ENCODE results near the gene AACS.
A peak's percentile ranks its signal among the peaks of the same experiment; 100 is the strongest.

AACS gene

DNA sequence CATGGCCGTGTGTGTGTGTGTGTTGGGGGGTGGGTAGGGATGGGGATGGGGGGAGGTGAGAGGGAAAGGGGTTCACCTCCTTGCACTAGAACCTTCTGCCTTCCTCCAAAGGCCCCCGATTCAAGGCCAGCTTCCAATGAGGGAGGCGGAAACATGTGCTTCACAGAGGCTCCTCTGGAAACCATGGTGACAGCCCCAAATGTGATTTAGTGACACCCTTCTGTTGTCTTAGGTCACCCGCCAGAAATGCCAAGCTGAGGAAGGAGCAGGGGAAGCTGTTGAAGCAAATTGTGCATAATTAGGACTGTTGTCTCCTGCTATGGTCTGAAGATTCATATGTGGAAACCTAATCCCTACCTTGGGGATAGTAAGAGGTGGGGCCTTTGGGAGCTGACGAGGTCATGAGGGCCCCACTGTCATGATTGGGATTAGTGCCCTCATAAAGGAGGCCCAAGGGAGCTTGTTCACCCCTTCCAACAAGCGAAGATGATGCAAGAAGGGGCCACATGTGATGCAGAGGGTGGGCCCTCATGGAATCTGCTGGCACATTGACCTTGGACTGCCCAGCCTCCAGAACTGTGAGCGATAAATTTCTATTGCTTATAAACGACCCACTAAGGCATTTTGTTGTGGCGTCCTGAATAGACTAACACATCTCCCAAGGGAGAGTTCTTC, 95.2 kb downstream of the AACS start:
- no peak for DNase-seq

DNA sequence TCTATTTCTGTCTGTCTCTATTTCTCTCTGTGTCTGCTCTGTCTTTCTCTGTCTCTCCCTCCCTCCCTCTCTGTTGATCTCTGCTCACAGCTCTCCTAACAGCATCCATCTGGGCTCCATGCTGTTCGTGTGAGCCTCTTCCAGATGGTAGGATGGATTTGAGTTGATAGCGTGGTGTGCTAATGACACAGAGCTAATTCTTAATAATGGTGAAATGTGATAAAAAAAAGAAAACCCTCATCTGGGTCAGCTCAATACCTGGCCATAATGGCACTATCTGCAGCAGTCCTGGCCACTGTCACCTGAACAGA, 96.4 kb downstream of the AACS start:
- no peak for DNase-seq

DNA sequence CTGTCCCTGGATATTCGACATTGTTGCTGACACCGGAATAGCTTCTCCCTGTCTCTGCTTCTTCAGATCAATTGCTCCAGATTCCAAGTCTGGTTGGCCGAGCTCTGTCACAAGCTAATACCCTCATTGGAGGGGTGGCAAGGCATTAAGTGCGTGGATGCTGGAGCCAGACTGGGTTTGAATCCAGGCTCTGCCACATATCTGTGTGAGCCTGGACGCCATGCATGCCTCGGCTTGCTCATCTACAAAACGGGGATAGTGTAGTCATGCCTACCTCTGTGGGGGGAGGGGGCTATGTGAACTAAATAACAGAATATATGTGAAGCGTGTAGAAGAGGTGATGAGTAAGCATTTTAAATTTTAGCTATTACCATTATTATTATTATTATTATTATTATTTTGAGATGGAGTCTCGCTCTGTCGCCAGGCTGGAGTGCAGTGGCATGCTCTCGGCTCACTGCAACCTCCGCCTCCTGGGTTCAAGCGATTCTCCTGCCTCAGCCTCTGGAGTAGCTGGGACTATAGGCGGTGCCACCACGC, 97.3 kb downstream of the AACS start:
- no peak for DNase-seq

DNA sequence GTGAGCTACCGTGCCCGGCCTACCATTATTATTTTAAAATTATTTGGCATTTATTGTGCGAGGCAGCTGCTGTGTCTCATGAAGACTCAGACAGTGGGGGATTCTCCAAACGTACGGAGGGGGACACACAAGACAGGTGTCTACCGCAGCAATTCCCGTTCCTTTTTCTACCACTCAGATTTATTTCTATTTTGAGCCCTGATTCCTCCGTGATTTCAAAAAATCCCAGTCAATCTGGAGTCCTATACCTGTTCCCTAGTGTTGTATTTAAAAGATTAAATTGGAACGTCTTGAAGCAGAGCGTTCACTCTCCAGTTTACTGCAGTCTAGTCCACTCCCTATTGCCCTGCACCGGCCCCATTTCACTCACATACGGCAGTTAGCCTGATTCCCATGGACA, 97.9 kb downstream of the AACS start:
- no peak for DNase-seq

DNA sequence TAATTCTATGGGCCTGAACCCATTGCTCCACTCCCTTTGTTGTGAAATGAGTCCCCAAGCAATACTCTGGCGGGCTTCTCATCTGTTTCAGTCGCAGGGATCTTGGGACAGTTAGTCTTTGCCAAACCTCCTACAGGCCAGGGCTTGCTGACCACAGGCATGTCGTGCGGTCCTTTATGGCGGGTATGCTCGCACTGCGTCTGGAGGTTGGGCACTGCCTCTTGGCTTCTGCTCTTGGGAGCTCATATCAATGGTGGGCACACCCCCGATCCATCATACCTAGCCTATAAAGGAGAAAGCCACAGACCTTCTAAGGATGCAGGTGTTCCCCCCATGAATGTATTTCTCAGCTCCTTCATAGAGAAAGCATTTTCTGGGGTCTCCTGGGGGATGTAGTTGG, 99.3 kb downstream of the AACS start:
- no peak for DNase-seq

DNA sequence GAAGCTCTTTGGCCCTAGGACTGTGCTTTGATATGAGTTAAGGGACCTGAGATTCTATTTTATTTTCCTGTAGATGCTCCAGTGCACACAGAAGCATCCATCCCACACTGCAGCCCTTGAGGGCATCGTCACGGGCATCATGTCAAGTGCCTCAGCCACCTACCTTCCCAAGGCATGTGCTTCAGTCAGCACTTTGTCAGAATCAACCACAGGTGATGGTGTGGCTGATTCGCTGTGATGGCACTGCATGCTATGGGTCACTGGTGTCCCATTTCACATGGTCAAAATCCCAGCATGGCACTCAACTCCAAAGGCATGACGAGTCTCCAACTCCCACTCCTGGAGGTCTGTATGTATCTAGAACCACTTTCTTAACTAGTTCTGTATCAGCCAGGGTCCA, 100.8 kb downstream of the AACS start:
- no peak for DNase-seq

DNA sequence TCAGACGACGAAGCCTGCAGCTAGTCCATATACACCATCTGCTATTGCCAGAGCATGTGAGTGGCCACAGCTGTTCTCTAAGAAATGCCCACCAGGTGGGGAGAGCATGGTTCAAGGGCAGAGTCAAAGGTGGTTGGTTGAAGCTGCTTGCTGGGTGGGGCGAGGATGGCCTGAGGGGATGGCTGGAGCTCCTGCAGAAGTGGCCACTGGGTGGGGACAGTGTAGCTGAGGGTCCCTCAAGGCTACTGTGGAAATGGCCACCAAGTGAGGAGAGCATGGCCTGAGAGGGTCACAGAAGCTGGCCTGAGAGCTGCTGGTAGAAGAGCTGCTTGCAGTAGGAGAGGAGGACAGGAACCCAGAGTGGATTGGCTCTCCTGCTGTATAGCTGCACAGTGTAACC, 102.4 kb downstream of the AACS start:
- no peak for DNase-seq

DNA sequence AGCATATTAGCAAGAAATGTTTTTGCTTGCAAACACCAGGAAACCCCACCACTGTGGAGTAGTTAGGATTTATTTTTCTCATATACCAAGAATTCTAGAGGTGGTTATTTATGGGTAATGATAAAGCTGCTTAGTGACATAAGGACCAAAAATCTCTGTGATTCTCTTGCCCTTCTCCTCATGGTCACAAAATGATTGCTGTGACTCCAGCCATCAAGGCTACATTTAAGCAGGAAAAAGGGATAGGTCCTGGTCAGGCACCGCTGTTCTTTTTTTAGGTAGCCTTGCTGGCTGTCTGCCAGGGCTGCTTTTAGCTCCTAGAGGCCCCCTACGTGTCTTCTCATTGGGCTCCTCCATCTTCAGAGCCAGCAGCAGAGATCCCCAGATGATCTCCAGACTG, 104.2 kb downstream of the AACS start:
- no peak for DNase-seq

DNA sequence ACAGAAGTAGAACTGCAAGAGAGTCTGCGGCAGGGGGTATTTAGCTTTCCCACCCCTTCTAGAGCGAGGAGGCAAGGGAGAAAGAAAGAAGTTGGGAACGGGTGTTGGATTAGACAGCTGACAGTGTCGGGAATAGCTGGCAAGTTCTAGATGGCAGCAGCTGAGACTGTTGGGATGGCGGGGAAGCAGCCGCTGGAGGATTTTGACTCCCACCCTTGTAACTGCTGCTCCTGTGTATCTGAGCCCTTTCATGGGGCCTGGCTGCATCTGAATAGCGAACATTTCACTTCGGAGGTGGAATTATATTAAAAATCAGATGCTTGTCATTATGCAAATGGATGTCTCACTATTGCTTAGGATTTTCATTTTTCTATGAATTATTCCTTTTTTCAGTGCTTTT, 104.6 kb downstream of the AACS start:
- DNase-seq, result no peak

DNA sequence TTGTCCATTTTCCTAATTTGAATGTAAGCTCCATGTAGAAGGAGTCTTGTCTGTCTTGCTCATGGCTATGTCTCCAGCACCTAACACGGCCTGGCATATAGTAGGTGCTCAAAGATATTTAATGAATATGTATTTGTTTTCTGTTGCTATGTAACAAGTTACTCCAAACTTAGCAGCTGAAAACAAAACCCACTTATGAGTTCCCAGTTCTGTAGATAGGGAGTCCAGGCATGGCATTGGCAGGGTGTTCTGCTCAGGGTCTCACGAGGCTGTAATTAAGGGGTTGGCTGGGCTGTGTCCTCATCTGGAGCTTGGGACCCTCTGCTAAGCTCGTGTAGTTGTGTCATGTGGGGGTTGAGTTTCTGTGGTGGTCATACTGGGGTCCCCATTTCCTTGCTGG, 106.0 kb downstream of the AACS start:
- no peak for DNase-seq

DNA sequence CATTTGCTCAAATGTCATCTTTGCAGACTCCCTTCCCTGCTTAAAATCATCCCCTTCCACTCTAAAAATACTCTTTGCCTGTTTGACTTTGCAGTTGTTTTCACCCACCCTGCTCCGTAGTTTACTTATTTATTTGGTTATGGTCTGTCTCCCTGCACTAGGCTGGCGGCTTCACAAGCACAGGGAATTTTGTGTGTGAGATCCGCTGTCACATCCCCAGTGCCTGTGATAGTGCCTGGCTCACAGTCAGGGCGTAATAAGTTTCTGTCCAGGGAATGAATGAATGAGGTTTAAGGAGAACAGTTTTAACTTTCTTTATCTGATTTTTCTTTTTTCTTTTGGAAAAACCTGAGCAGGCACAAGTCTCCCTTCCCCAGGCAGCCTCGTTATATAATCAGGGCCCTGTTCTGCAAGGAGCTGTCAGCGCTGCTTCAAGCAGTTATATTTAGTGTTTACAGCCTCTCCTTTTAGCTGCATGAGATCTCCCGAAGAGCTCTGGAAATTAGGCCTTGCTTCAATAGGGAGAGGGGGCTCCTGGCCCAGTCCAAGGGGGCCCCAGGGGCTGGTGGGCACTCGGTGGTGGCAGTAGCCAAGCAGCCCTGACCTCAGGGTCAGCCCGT, 107.1 kb downstream of the AACS start:
- DNase-seq, result no peak

DNA sequence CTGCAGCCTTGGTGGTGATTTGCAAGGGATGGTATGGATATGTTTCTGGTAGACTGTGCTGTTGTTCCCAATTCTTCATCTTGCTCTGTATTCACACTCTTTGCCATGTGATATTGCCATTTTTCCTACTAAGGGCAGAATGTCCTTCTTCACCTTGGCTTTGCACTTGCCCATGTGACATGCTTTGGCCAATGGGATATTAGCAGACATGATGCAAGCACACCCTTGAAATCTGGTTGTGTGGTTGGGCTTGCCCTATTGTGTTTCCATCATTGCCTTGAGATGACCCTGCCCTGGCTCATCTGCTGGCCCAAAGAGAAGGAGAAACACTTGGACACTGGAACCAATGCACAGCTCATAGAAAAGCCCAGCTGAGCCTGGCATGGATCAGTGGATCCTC, 110.3 kb downstream of the AACS start:
- no peak for DNase-seq

DNA sequence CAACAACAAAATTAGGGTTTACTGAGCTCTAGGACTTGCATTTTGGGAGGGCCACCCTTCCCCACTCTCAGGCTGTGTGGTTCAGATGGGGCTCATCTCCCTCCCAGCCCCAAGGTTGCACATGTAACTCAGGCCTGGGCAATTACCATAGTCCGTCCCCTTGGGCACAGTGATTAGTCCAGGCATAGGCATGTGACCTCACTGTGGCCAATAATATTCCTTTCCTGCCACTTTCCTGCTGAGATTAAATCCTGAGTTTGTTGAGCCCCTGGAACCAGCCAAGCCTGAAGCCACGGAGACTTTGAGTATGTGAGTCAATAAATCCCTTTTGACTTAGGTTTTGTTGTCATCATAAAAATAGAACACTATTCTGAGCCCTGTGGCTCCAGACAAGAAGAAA, 113.0 kb downstream of the AACS start:
- no peak for DNase-seq

DNA sequence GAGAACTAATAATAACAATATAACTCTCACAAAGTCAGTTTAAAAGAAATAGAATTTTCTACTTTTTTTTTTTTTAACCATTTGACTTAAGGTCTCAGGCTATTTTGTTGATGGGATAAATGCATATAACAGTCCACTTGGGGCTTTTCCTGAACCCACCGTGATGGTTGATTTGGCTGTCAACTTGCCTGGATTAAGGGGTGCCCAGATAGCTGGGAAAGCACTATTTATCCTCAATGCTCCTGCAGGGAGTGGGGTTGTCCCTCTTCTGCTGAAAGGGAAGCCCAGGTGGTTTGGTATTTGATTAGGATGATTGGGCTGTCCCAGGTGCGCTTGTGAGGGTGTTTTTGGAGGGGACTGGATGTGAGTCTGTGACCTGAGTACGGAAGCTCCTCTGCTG, 114.9 kb downstream of the AACS start:
- no peak for DNase-seq

DNA sequence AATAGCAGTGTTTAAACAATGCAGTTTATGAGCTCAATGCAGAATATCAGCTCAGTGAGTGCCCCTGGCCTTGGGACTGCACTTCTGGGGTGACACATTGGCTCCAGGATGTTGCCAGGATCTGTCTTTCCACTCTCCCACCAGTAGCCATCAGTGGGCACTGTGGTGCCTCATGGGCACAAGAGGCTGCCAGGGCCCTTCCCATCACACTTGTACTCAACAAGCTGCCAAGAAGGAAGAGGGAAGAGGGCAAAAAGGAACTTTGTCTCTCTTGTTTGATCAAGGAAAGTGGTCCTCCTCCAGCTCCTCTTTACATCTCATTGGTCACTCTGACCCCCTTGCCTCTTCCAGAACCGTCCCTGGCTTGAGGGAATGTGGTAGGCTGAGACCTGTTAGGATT, 115.9 kb downstream of the AACS start:
- DNase-seq, result no peak

DNA sequence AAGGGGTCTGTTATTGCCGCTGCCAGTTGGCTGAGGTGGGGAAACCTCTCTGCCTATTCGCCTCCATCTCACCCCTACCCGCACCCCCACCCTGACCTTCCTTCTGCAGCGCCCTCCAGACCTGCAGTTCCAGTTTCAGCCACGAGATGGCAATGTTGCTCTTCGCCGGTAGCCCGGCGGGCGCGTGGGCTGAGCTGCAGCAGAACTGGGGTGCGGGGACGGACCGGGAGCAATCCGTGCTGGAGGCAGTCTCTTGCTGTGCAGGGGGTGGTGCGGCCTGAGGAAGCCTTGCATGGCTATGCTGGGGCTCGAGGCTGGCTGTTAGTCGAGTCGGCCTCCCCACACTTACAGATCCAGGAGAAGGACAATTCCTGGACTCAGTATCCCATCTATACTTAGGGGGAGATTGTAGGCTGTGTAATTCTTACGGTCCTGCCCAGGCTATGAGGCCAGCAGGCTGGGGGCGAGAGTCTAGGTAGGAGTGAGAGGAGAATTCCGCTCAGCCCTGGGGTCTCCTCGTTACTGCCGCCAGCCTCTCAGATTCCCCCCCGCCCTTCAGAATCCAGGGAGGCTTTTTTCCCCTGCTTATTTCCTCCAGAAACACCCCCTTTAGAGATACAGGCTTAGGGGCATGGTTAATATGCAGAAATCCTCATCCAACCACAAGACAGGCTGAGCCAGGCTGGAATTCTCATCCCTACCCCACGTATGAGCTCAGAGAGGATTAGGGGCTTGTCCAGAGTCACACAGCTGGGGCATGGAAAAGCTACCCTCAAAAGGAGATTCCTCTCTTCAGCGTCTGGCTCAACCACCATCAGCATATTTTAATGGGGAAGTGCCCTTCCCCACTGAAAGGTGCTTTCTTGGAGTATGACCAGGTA, 118.2 kb downstream of the AACS start:
- peak; percentile 20 for DNase-seq

DNA sequence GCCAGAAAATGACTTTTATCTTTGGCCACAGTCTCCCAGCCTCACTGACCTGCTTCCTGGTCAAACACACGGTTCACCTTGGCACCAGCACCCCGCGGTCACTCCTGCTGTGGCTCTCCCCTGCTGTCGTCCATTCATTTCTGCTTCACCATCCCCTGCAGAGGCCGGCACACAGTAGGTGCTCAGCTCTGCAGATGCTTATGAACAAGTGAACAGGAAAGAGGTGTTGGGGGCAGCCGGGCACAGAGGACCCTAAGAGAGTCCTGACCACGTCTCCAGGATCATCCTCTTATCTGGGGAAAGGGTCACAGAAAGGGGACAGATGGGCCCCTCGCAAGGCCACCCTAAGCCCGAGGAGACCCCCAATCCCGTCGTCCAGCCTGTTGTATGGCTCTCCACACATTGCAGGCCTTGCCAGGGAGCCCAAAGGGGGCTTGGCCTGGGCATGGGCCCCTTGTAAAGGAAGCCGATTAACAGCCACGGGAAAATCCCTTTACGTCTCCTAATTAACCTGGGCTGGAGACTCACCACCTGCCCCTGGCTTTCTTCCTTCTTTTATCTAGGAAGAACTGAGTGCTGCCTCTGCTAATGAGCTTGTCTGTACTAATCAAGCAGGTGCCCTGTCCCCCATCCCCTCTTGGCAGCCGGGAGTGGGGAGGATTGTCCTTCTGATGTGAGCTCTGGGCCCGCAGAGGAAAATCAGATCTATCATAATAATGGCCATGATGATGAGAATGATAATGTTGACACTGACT, 119.2 kb downstream of the AACS start:
- no peak for DNase-seq

DNA sequence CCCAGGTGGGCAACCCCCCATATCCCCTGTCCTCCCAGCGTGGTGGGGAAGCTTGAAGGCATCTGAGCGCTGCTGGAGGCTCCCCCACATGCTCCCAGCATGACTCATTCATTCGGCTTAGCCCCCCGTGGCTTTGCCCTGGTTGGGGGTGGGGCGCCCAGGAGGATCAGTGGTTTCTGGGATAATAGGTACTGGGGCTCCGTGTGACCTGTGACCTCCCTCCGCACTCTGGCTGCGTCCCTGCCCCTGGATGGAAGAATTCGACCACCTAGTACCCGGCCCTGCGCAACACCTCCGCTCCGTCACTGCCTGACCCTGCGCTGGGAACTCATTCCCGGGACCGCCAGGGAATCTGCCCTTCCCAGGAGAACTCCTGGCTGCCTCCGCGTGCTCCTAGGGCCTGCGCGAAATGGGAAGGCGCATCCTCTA, 120.1 kb downstream of the AACS start:
- no peak for DNase-seq

DNA sequence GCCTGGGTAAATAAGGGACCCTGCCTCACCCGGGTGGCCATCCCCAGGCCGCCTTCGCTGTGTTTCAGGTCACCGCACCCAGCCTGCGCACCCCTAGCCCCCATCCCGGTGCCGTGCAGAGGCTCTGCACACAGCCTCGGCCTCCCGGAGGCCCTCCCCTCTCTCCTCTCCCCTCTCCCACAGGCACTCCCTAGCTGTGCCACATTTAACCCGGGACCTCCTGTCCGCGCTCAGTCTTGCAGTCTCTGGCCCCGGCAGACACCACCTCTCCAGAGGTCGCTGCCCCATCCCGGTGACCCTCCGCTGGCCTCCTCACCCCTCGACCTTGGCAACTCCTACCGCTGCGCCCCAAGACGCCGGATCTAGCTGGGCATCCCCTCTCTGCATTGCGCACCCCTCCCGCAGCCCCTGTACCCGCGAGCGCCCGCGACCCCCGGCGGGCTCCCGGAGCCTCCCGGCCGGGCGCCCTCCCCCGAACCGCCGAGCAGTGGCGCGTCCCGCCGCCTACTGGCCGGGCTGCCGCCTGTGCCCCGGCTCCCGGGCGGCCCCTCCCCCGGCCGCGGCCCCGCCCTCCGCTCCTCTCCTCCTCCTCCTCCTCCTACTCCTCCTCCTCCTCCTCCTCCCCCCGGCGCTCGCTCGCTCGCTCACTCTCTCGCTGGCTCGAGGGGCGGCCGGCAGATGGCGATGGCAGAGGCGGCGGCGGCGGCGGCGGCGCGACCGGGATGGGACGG, 120.7 kb downstream of the AACS start, which contains the start of gene TMEM132B:
TMEM132B (plus strand) TSS at position 647 of the 731 bp plus-strand sequence.
- peak; percentile 17 for DNase-seq

DNA sequence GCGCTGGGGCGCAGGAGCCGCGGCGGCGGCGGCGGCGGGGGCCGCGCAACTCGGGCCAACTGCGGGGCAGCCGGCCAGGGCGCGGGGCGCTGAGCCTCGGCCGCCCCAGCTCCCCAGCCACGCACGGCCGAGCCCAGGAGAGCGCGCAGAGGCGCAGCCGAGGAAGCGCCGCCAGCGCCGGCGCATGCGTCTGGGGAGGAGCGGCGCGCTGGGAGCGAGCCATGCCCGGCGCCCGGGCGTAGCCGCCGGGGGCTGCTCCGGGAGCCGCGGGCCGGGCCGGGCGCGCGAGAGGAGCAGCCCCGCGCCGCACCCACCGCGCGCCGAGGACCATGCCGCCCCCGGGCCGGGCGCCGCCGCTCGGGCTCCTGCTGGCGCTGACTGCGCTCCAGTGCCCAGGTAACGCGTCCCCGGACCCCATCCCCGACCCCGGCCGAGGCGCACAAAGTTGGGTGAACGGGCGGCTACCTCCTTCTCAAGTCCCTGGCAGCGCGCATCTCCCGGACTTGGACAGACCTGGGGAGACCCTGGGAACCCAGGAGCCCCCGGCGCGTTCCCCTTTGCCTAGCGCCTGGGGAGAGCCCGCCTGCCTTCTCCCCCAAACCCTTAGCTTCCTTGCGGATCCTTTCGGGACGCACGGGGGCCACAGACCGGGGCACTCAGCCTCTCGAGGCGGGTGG, 121.4 kb downstream of the AACS start:
- no peak for DNase-seq

DNA sequence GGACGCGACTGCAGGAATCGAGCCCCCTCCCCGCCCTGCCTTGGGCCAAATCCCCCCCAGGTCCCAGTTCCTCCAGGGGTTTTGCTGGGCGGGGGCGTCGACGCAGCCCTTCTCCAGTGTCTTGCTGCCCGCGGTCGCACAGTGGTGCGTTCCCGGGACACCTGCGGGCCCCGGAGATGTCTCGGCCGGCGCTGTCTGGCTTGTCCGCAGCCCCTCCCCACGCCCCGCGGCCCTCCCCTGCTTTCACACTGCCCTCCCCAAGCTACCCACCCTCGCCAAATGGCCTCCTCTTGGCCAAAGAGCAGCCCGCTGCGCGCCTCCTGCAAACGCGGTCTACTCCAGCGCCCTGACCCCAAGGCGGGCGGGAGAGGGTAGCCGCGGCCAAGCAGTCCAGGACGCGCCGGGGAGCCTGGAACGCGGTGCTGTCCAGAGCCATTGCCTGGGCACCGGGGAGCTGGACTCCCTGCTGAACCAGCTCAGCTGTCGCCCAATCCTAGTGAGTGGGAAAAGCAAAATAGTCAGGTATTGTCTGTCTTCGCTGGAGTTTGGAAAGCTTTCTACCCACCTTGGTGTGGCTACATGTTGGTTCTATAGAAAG, 122.0 kb downstream of the AACS start:
- no peak for DNase-seq
